Measurements from ENCODE around the gene NXF1. TPM values are rescaled to one million over a fixed set of nuclear protein-coding genes. Genes with fewer than 3 reads are reported as not detected.
A peak's percentile ranks its signal among the peaks of the same experiment; 100 is the strongest.

Gene NXF1
- polyA plus RNA-seq, 1 of the 3 experiments (the other 2 are of a cell fraction), result 59.7 TPM

DNA sequence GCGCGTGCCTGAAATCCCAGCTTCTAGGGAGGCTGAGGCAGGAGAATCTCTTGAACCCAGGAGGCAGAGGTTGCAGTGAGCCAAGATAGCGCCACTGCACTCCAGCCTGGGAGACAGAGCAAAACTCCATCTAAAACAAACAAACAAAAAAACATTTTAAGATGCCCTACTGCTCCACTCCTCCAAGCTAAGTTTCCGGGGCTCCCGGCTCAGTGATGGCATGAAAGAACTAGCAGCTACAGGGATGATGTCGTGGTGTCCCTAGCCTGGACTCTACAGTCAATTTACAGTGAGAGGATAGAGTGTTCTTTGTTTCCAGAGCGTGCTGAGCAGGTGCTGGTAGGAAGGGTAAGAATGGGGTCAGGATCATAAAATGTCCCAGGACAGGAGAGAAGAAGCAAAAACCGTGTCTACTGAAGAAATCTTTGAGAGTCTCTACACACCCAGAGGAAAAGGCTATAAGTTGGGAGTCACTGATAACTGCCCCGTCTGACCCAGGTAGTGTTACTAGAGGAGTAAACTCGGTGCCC lies 50.1 kb downstream of the NXF1 start:
- no peak for TF ChIP-seq TEAD4 (IDR thresholded peaks at IDR 0.05; ENCODE audit: borderline replicate concordance, insufficient read depth)
- no peak for TF ChIP-seq SMC3 (IDR thresholded peaks at IDR 0.05; ENCODE audit: low read depth, low read length)
- no peak for TF ChIP-seq FOXM1 (IDR thresholded peaks at IDR 0.05; ENCODE audit: low read depth)
- TF ChIP-seq, protein P1, sequence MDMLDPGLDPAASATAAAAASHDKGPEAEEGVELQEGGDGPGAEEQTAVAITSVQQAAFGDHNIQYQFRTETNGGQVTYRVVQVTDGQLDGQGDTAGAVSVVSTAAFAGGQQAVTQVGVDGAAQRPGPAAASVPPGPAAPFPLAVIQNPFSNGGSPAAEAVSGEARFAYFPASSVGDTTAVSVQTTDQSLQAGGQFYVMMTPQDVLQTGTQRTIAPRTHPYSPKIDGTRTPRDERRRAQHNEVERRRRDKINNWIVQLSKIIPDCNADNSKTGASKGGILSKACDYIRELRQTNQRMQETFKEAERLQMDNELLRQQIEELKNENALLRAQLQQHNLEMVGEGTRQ (IDR thresholded peaks at IDR 0.05; ENCODE audit: borderline replicate concordance, low read depth, low read length), result no peak
- TF ChIP-seq MAX (IDR thresholded peaks at IDR 0.05; ENCODE audit: low read depth), result no peak
- no peak for TF ChIP-seq RFX5 (IDR thresholded peaks at IDR 0.05; ENCODE audit: low read length)
- no peak for TF ChIP-seq EZH2phosphoT487 (IDR thresholded peaks at IDR 0.05; ENCODE audit: borderline replicate concordance, low read depth)
- TF ChIP-seq CHD2 (IDR thresholded peaks at IDR 0.05; ENCODE audit: low read length, partially characterized antibody), result no peak

GRCh38 chr11:62753736-62754603 lies 51.3 kb downstream of the NXF1 start, which contains the start of gene ZBTB3:
Gene ZBTB3 (minus strand): TSS chr11:62754160. CDS start chr11:62753664, 496 bp downstream.
- peak within 1 kb of the TSS; percentile 85 to 95 for H3K27ac ChIP-seq (ENCODE audit: low read depth in 2 of 2, low read length in 1 of 2)
- CTCF ChIA-PET, result interaction anchor here (0.7 to 3.3 kb wide), 8 partner anchors 10 to 329 kb away, joined by 3 to 18 read pairs (median 4); partner anchors contain the start of gene TAF6L
- H3K79me2 ChIP-seq (ENCODE audit: insufficient read depth), result peaks cover 33% of the 10 kb centered on the region; the same call in 1 of the 2 replicates
- WGBS (ENCODE audit: low lambda C conversion rate), result under 1% methylated on average over 42 of the region's 47 CpGs
- POLR2A ChIA-PET, result interaction anchor here (0.7 to 2.3 kb wide), 23 partner anchors 8 to 180 kb away, joined by 3 to 33 read pairs (median 8); partner anchors contain the start of genes BSCL2, C11orf98, CSKMT and EEF1G
- H3K9me3 ChIP-seq, result no peaks in the 10 kb centered on the region
- peak within 1 kb of the TSS; percentile 87 for H3K4me2 ChIP-seq
- peaks cover 21% of the 10 kb centered on the region for H3F3A ChIP-seq (replicated peaks; ENCODE audit: insufficient read depth)
- H3K9me2 ChIP-seq, result no peaks in the 10 kb centered on the region
- H3K27me3 ChIP-seq (ENCODE audit: insufficient read depth), result no peaks in the 10 kb centered on the region
- peak within 1 kb of the TSS; percentile 94 for H2AFZ ChIP-seq (ENCODE audit: low read depth)
- peak within 1 kb of the TSS; percentile 66 to 69 for H3K4me3 ChIP-seq (ENCODE audit: low read depth in 2 of 2, low read length in 1 of 2)
- peak within 1 kb of the TSS; percentile 83 for H3K9ac ChIP-seq
- peaks cover 0 to 3% of the 10 kb centered on the region in 2 experiments for H3K36me3 ChIP-seq (replicated peaks in 1 of 2; ENCODE audit: control insufficient read depth in 1 of 2, insufficient read depth in 2 of 2, low read length in 1 of 2)
- peaks cover 6 to 11% of the 10 kb centered on the region in 2 experiments; a peak in 3 of 4 replicates for H3K4me1 ChIP-seq (ENCODE audit: control insufficient read depth in 1 of 2, insufficient read depth in 2 of 2, low read depth in 1 of 2, low read length in 1 of 2)
- peak; percentile 90 for DNase-seq
- no peaks in the 10 kb centered on the region for H4K20me1 ChIP-seq (ENCODE audit: insufficient read depth)
- TF ChIP-seq CTCF (IDR thresholded peaks at IDR 0.05) (no peak), EZH2phosphoT487 (IDR thresholded peaks at IDR 0.05; ENCODE audit: borderline replicate concordance, low read depth) (no peak), ZBTB33 (IDR thresholded peaks at IDR 0.05; ENCODE audit: borderline replicate concordance, low read depth) (no peak), TAF1 (IDR thresholded peaks at IDR 0.05; ENCODE audit: borderline replicate concordance, low read depth, low read length) (peak; percentile 78), FOSL2 (IDR thresholded peaks at IDR 0.05; ENCODE audit: borderline replicate concordance, low read depth) (no peak), FOXJ3 (CRISPR knock-in tag; IDR thresholded peaks at IDR 0.05) (no peak), RAD21 (IDR thresholded peaks at IDR 0.05; ENCODE audit: low read length) (no peak), MEF2A (IDR thresholded peaks at IDR 0.05; ENCODE audit: borderline replicate concordance, low read depth) (no peak), MXI1 (IDR thresholded peaks at IDR 0.05; ENCODE audit: low read depth, low read length) (no peak; the same call in 1 of the 2 replicates), MAX (IDR thresholded peaks at IDR 0.05; ENCODE audit: low read depth) (peak; percentile 65; the same call in 1 of the 2 replicates)
- TF ChIP-seq, protein P1 (IDR thresholded peaks at IDR 0.05; ENCODE audit: borderline replicate concordance, low read depth, low read length), result no peak

More for the DNA sequence above, 50.1 kb downstream of the NXF1 start:
- H3K4me2 ChIP-seq, result peak overlapping the region; percentile 87; the same call in 1 of the 2 replicates
- no peak overlapping the region for H3K4me3 ChIP-seq (ENCODE audit: low read depth in 2 of 2, low read length in 1 of 2)
- H3F3A ChIP-seq (replicated peaks; ENCODE audit: insufficient read depth), result peaks cover 21% of the 10 kb centered on the region
- POLR2A ChIA-PET, result interaction anchor here (1.1 to 2.3 kb wide), 3 partner anchors 16 to 83 kb away, joined by 3 to 33 read pairs (median 10); partner anchors contain the start of genes HNRNPUL2, LBHD1, TAF6L and TTC9C
- H3K9ac ChIP-seq, result no peak overlapping the region
- no peaks in the 10 kb centered on the region for H3K9me2 ChIP-seq
- H4K20me1 ChIP-seq (ENCODE audit: insufficient read depth), result no peaks in the 10 kb centered on the region
- peaks cover 0 to 3% of the 10 kb centered on the region in 2 experiments for H3K36me3 ChIP-seq (replicated peaks in 1 of 2; ENCODE audit: control insufficient read depth in 1 of 2, insufficient read depth in 2 of 2, low read length in 1 of 2)
- peaks cover 6 to 11% of the 10 kb centered on the region in 2 experiments; a peak in 3 of 4 replicates for H3K4me1 ChIP-seq (ENCODE audit: control insufficient read depth in 1 of 2, insufficient read depth in 2 of 2, low read depth in 1 of 2, low read length in 1 of 2)
- H3K27me3 ChIP-seq (ENCODE audit: insufficient read depth), result no peaks in the 10 kb centered on the region
- no peak overlapping the region for H2AFZ ChIP-seq (ENCODE audit: low read depth)
- no peaks in the 10 kb centered on the region for H3K9me3 ChIP-seq
- H3K27ac ChIP-seq (ENCODE audit: low read depth in 2 of 2, low read length in 1 of 2), result no peak overlapping the region
- CTCF ChIA-PET, result interaction anchor here (0.7 to 2.0 kb wide), 3 partner anchors 11 to 45 kb away, joined by 3 to 5 read pairs (median 4); no protein-coding TSS in a partner anchor
- DNase-seq, result no peak
- 73% methylated on average over 8 of the region's 10 CpGs for WGBS (ENCODE audit: low lambda C conversion rate)
- peaks cover 28% of the 10 kb centered on the region; the same call in 1 of the 2 replicates for H3K79me2 ChIP-seq (ENCODE audit: insufficient read depth)

Data from SK-N-SH (cell line).